ENCODE measurements around the gene TRIL.

Gene TRIL

DNA sequence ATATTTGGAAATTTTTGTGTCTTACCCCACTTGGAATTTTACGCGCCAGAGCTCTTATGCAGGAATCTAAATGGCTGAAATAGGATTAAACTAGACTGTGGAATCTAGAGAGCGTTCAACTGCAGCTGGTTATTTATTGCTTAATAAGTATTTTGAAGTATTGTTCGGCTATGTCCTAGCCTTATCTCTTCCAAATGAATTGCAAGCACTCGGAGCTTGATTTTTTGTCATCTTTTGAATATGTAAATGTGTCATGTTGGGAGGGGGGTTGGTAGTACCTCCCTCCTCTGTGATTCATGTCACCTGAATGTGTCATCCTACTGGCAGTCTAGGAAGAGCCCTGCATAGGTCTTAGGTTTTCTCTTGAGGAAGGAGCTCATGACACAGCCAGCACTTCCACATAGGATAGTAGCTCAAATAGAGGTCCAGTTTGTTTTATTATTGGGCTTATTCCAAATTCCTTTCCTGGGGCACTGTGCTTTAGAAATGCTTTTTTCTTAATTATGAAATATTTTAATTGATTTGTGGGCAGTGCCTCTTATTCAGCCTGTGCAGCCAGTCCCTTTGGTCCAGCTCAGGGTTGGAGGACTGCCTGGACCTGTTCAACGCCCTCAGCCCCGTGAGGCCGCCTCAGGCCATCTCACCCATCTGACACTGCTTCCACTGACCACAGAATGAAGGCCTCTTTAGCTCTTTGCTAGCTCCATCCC is 22.5 kb upstream of the TRIL start:
- no peak for DNase-seq

DNA sequence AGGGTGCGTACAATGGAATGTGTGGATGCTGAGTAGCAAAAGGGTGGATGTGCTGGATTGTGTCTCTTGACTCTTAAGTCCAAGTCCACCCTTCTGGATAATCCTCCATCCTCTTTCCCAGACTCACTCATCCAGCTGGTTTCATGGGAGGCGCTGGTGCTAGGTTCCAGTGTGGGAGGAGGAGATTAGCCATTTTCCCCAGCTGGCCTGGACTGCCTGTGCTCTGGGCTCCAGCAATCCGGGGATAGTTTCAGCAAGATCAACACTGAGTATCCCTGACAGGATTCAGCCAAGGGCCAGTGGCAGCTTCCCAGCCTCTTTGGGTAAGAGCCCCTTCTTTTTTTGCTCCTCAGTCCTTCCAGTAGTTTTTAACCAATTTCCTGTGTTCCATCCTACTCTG is 21.6 kb upstream of the TRIL start:
- DNase-seq, result no peak

DNA sequence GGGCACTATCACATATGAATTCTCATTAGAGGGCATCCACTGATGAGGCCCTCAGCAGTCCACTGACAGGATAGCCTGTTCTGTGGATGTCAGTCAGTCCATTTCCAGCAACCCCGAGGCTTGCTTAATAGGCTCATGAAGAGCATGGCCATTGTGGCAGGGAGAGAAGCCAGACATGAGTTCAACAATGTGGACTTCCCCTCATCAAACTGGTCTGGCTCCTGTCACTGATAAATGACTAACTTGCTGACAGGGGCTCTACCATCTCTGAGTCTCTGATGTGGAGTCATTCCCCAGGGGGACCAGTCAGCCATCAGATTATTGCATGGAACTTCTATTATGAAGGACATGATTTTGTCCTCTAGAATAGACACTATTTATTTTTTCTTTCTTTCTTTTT is 19.8 kb upstream of the TRIL start:
- no peak for DNase-seq

DNA sequence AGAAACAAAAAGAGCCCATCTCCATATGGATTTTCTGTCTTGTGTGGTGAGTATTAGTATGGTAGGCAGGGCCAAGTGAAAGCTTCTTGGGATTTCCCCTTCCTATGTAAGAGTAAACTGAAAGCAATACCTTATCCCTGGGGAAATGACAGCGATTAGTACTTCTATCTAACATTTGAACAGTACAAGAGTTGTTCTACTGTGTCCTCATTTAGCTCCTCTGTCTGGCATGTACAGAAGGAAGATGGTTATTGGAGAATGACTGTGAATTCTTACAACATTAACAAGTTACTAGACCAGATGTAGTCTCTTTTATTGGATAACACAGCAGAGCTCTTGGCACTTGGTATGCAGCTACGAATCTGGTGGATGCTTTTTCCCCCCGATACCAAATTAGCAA is 17.9 kb upstream of the TRIL start:
- DNase-seq, result no peak

DNA sequence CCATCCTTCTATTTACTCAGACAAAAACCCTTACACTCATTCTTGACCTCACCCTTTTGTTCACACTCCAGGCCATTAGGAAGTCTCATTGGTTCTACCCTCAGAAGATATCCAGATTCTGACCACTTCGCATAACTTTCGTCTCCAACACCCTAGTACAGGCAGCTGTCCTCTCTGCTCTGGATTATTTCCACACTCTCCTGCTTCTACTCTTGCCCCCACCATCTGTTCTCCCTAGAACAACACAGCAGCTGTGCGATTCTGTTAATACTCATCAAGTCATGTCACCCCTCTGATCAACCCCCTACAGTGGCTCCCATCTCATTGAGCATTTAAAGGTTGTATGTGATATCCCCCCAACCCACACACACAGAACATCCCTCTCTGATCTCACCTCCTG is 15.5 kb upstream of the TRIL start:
- DNase-seq, result no peak

DNA sequence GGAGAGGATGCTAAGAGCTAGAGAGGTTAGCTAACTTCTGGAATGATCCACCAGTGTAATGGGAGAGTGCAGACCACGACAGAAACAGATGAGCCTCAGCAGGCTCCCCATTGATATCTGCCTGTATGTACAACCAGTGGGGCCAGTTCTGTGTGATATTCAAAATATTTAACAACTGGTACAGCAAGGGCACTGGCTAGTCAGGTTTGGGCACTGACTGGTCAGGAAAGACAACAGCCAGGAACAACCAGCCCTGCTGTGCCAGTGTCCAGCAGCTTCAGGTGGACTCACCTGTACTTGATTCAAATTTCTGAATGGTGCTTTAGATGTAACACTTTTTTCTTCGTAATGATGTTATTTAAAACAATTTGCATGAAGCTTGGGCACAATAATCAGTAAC is 5.9 kb upstream of the TRIL start:
- DNase-seq, result no peak

DNA sequence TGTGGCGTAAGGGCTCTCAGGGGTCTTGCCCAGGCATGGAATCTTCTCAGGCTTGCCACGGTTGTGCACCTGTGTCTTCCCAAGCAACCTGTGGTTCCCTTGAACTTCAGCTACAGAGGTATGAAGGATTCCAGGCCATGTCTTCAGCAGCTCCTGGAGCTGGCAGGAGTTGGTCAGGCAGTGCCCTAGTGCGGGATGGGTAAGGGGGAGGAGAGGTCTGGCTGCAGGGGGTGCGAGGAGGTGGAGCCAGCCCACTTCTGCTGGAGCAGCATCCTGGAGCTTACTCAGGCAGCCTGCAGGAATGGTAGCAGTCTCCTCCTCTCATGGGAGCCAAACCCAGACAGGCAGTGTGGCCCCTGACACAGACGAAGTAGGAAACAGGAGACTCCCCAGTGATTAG is 3.8 kb upstream of the TRIL start:
- DNase-seq, result no peak

DNA sequence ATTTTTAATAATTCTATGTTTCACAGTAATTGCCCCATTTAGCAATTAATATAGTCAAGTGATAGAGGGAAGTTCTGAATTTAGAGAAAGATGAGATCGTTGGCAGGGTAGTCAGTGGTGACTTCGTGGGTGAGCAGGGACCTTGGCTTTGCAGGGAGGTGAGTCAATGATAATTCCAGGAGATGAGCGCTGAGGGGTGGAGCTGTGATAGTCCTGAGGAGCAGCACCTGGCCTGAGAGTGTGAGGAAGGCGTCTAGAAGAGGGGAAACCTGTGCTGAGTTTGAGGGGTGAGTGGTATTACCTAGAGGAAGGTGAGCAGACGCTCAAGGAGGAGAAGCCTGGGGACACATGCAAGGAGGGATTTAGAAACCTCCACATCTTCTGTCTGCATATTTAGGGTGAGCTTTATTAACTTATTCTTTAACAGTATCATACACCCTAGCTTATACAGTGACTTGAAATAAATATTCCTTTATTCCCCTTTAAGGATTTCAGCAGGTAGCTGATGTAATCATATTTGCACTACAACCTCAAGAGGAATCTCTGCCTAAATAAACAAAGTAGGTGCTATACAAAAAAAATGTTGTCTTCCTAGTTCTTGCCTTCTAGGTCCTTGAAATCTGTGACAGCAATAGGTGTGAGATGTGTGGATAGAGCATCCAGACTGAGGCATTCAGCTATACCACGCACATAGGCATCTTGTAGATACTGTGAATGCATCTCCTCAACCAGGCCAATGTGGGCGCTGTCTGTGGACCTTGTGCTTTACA is 2.1 kb upstream of the TRIL start:
- no peak for DNase-seq

DNA sequence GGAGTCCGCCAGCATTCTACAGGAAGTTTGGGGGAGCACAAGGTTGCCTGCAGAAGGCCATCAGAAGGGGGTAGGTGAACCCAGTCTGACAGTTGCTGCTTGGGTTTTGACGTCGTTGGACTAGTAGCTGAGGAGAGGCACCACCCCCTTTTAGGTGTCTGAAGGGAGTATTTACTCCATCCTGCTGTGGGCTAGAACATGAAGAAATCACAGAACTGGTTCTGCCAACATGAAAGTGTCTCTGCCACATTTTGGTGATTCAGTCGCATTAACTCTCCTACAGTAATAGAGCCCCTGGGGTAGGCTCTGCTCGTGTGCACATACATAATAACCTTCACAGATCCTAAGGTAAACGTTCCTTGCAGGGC is 834 bp upstream of the TRIL start:
- DNase-seq, result no peak

DNA sequence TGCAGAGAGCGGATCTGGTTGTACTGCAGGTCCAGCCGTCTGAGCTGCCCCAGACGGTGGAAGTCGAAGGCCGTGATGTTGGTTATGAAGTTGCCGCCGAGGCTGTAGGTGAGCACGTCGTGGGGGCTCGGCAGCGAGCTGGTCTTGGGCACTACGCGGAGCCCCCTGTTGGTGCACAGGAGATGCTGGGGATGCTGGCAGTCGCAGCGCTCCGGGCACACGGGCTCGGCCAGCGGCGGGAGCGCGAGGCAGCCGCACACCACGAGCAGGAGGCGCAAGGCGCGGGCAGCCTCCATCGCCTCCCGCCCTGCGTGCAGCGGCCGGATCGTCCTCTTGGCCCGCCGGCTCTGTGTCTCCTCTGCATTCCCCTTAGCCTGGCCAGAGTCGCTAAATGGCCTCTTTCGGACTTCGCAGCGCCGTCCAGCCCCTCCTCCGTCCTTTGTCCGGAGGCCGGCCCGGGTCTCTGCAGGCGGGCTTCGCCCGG is 337 bp downstream of the TRIL start:
- no peak for DNase-seq

DNA sequence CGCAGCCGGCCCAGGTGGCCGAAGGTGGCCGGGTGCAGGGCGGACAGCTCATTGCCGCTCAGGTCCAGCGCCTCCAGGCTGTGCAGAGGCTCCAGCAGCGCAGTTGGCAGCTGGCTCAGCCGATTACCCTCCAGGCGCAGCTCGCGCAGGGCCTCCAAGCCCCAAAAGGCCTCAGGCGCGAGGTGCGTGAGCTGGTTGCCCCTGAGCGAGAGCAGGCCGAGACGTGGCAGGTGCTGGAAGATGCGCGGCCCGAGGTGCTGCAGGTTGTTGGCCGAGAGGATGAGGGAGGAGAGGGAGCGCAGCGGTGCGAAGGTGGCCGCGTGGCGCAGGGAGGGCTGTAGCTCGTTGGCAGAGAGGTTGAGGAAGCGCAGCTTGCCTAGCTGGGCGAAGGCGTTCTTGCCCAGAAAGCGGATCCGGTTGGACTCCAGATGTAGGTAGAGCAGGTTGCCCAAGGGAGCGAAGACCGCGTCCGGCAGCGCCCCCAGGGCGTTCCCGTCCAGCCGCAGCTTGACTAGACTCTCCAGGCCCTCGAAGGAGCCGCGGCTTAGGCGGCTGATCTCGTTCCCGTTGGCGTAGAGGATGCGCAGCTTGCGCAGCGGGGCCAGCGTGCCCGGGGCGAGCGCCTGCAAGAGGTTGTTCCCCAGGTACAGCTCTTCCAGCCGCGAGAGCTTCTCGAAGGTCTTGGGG is 923 bp downstream of the TRIL start:
- DNase-seq, result no peak

DNA sequence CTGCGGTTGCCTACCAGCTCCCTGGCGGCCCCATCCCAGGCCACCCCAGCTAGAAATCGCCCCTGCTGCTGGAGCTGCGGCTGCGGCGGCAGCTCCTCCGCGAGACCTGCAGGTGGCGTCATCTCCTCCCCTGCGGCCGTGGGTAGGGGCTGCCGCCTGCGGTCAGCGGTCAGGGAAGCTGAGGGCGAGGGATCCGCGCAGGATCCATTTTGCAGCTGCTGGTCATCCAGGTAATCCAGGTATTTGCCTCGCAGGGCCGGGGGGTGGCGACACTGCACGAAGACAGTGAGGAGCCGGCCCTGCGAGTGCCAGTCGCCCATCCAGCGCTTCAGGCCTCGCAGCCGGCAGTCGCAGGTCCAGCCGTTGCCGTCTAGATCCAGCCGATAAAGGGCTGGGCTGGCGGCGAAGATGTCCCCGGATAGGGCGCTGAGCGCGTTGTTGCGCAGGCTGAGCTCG is 1.5 kb downstream of the TRIL start:
- DNase-seq, result no peak

DNA sequence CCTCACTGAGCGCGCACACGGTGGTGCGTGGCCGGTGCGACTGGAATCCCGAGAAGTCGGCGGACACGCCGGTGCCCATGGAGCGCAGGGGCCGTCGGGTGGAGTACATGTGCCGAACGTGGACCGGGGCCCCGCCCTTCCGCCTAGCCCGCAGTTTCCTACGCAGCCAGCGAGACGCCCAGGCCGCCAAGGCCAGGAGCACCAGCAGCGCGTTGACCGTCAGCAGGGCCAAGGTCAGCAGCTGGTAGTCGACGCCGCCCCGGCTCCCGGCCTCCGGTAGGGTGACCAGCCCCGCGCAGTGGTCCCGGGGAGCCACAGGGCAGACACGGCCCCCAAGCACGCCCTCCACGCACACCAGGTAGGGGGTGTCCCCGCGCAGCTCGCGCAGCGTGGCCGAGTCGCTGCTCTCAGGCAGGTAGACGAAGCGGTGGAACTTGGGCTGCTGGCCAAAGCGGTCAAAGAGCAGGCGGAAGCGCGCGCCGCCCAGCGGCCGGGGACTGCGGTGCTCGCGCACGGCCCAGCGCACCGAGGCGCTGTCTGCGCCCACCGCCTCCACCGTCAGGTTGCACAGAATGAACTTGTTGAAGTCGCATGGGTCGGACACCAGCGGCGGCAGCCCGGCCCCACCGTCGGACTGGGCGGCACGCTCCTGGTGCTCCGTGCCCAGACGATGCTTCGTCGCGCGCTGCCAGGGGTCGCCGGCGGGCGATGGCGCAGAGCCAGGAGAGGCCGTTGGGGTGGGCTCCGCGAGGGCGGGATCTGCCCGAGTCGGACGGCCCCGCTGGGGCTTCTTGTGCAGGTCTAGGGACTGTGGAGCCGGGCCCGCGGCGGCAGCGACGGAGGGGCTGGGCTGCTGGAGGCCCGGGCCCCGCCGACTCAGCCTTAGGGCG is 2.2 kb downstream of the TRIL start:
- no peak for DNase-seq

DNA sequence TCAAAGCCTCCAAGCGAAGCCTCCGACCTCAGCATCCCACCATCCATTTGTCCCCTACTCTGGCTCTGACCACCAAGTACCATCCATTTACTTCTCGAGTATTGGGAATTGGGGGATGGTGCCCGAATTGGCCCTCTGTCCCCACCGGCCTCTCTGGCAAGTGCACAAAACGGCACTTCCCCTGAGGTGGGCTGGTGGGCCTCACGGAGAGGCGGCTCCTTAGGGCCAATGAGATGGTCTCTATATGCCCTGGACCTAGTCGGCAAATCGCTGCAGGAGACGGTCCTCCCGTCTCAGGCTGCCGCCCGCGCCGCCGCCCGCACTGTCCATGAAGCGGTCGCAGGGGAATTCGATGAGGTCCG is 2.8 kb downstream of the TRIL start:
- no peak for DNase-seq

DNA sequence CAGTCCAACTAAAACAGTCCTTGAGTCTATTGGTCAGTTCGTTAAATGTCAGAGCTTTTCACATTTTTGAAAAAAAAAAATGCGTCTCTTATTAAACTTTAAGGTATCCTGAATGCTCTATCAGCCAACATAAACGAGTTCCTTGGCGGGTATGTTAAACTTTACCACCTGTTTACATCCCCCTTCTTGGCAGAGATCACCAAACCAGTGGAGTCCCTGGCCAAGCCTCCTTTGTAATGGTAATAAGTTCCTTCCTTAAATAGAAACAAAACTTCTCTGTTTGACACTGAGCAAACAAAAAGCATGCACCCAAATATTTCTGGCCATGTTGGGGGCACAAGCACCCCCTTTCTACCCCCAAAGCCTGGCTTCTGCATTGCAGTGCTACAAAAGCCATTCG is 3.2 kb downstream of the TRIL start:
- DNase-seq, result no peak

DNA sequence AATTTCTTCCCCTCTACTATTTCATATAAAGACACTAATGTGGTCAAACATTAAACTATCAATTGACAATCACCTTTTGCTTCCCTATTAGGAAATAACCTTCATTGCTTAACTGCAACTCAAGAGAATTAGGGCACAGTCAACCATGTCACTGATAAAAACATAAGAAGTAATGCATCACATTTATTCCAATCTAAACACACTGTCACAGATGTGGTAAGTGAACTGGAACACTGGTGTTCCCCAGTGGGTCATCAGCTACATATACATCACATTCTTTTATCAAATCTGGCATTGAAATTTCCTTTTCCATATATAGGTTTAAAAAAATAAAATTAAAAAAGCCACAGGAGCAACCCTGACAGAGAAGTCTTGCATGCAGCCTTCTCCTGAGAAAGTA is 3.7 kb downstream of the TRIL start:
- no peak for DNase-seq

DNA sequence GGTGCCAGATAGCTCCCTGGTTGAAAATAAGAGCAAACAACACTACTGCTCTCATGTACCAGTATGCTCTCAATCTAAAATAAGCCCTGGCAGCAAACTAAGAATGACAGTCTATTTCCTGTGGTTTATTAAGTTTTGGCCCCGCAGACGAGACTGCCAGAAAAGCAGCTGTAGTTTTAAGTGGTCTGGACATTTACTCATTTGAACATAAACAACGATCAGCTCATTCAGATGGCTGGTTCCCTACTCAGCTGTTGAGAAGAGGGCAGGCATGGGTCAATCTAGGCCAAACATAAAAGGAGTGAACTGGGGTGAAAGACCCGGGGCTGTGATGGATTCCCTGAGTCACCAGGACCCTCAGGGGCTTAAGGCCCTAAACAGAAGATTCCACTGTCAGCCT is 4.5 kb downstream of the TRIL start:
- no peak for DNase-seq

DNA sequence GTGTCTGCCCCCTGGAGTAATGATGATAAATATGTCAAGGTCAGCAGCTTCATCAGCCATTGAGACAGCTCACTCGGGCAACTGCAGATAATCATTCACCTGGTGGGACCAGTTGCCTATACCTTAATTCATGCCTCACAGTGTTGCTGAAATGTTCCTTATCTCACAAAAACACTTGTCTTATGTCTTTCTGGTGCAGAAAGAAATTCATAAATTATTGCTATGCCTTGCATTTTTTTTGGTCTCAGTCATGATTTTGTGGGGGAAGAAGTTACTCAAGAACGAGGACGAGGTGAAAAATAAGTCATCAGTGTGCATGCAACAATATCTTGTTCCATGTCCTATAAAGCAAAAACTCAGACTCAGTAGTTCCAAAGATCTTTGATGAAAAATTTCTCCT is 16.0 kb downstream of the TRIL start:
- DNase-seq, result no peak

DNA sequence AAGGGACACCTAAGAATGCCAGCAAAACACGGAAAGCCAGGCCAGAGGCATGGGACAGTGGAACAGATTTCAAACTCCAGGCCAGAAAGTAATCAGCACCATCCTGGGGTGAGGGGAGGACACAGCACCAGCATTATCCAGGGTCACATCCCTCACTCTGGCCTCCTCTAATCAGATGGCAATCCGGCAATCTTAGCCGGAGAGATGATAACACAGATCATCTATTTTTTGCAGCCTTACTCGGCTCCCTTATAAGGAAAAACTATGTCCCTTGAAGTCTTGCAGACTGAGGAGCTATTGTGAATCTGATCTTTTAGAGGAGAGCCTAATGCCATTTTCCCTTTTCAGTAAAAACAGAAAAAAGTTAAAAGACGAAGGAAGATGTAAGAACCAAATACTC is 16.5 kb downstream of the TRIL start:
- DNase-seq, result no peak

DNA sequence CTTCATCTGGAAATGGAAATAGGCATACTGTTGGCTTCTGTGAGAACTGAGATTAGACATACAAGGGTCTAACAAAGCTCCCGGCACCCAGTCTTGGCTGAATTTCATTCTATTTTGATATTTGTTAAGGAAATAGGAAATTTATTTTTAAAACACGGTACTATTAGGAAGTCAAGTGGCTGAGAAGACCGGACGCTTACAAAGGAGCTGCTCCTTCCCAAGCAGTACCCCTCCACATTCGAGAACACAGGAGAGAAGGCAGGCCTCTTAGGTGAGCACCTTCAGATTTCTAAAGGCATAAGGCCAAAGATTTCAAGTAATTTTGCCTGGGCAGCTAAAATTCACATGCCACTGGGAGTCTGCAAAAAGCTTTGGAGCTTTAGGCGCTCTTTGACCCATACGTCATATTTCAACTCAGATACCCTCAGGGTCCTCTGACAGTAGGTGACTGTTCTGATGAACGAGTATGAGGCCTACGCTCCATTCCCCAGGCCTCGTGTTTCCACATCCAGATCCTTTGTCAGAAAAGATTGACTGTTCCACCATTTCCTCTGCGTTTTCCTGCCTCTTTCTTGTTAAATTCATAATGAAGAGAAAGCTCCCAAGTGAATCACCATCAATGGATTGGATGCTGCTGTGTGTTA is 17.3 kb downstream of the TRIL start:
- DNase-seq, result no peak

DNA sequence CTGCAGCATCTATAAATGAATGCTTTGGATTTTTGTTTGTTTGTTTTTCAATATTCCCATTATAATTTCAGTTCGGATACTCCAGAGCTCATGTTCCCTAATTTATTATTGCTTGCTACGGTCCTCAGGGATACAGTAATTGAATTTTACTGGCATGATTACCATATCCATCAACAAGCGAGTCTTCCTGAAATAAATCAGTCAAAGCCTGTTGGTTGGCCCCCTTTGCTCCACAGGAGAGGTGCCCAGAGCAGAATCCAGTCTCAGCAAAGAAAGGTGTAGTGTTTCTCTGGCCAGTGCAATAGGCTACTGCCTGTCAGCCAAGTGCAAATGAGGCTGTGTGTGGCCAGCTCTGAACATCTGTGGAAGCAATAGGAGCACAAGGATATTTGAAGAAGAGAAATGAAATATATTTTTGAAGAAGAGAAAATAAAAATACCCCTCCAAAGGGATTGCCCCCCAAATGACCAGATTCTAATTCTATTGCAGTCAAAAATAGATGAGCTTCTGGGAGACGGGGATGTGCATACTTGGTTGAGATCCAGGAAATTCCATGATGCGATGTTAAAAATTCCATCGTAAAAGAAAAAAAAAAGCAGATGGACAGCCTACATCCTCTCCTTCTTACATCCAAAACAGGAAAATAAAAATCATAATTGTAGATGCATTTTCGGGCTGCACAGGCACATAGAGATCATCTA is 18.1 kb downstream of the TRIL start:
- DNase-seq, result no peak

DNA sequence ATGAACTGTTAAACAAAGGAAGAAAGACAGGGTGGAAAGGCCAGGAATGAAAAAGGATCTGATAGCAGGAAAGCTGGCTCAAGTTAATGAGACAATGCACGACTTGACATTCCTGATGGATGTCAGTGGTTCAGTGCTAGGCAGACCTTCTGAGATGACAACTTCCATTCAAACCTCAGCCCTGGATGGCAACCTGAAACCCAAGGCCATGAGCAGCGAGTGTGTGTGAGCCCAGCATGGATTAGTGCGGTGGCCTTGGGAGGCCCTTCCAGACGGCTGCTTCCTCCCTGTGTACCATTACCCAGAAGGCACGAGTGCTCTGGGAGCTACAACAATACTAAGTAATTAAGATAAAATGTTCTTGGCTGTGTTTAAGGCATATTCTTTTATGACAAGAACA is 18.8 kb downstream of the TRIL start:
- no peak for DNase-seq
